Neural cell (in vitro differentiated cells): ENCODE results near the gene ADI1. TPM values are rescaled to one million over a fixed set of nuclear protein-coding genes. Genes with fewer than 3 reads are reported as not detected.

Source experiments
- H2AFZ ChIP-seq: fragments of 200-600, 300-800 bp; sonication (generic), shearing (Covaris generic); 2 replicates; pipeline ENCODE4 v1.6.0; 2014; ENCODE audit warnings: low read depth, mild to moderate bottlenecking, antibody characterized with exemption, low read length, moderate library complexity
- H3F3A ChIP-seq: fragments of 200-600 bp; shearing (Covaris generic); 2 replicates; pipeline ENCODE4 v1.6.1; 2016; ENCODE audit warnings: mild to moderate bottlenecking, moderate library complexity, mixed read lengths, antibody characterized with exemption, low read length; ENCODE audit not compliant: insufficient read depth, poor library complexity, severe bottlenecking
- H3K27ac ChIP-seq: fragments of 200-600, 300-800 bp; sonication (generic), shearing (Covaris generic); 2 replicates; pipeline ENCODE4 v1.5.1; 2014; ENCODE audit warnings: mild to moderate bottlenecking, low read length, moderate library complexity
- H3K27me3 ChIP-seq: fragments of 300-800, 200-600 bp; sonication (generic), shearing (Covaris generic); 2 replicates; pipeline ENCODE4 v1.6.0; 2014; ENCODE audit warnings: mild to moderate bottlenecking, low read depth, low read length, moderate library complexity; ENCODE audit not compliant: insufficient read depth
- H3K36me3 ChIP-seq: fragments of 300-800, 200-600 bp; sonication (generic), shearing (Covaris generic); 2 replicates; pipeline ENCODE4 v1.5.1; 2014; ENCODE audit warnings: mild to moderate bottlenecking, antibody characterized with exemption, low read length, moderate library complexity; ENCODE audit not compliant: insufficient read depth
- H3K4me2 ChIP-seq: fragments of 300-800, 200-600 bp; sonication (generic), shearing (Covaris generic); 2 replicates; pipeline ENCODE4 v1.6.0; 2014; ENCODE audit warnings: mild to moderate bottlenecking, low read length
- H3K4me3 ChIP-seq: fragments of 300-800, 200-600 bp; sonication (generic), shearing (Covaris generic); 2 replicates; pipeline ENCODE4 v1.5.1; 2014; ENCODE audit warnings: mild to moderate bottlenecking, low read length, moderate library complexity
- H3K79me2 ChIP-seq: fragments of 200-600 bp; shearing (Covaris generic); replicated peaks from 2 replicates; pipeline ENCODE4 v1.6.0; 2014; ENCODE audit warnings: mild to moderate bottlenecking, low read length, moderate library complexity; ENCODE audit not compliant: insufficient read depth
- H3K9ac ChIP-seq: fragments of 300-800, 200-600 bp; sonication (generic), shearing (Covaris generic); 2 replicates; pipeline ENCODE4 v1.6.1; 2016; ENCODE audit warnings: mild to moderate bottlenecking, low read length, mixed read lengths
- H3K9me2 ChIP-seq: fragments of 200-600 bp; shearing (Covaris generic); 2 replicates; pipeline ENCODE4 v1.6.1; 2016; ENCODE audit warnings: mild to moderate bottlenecking, low read length, mixed read lengths; ENCODE audit not compliant: insufficient read depth
- H3K9me3 ChIP-seq: fragments of 200-600, 300-800 bp; sonication (generic), shearing (Covaris generic); 2 replicates; pipeline ENCODE4 v1.6.1; 2016; ENCODE audit warnings: mild to moderate bottlenecking, mixed run types, low read length, moderate library complexity, mixed read lengths
- H4K20me1 ChIP-seq: fragments of 200-600 bp; shearing (Covaris generic); 2 replicates; pipeline ENCODE4 v1.6.1; 2016; ENCODE audit warnings: mild to moderate bottlenecking, mixed run types; ENCODE audit not compliant: insufficient read depth
- CTCF ChIP-seq: fragments of 450-650 bp; IDR thresholded peaks from 2 replicates; pipeline ENCODE4 v1.5.1; 2014; ENCODE audit warnings: antibody characterized with exemption, mild to moderate bottlenecking, moderate library complexity; ENCODE audit not compliant: poor library complexity, severe bottlenecking
- MXI1 ChIP-seq: fragments of 450-650 bp; conservative IDR thresholded peaks from 2 replicates; pipeline ENCODE4 v1.6.1; 2014; ENCODE audit warnings: antibody characterized with exemption, mild to moderate bottlenecking; ENCODE audit not compliant: poor library complexity, severe bottlenecking
- RAD21 ChIP-seq: fragments of 450-650 bp; conservative IDR thresholded peaks from 2 replicates; pipeline ENCODE4 v1.6.1; 2014; ENCODE audit warnings: antibody characterized with exemption, mild to moderate bottlenecking, moderate library complexity
- REST ChIP-seq: IDR thresholded peaks from 2 replicates; pipeline ENCODE4 v1.6.1; 2012; ENCODE audit warnings: borderline replicate concordance
- SMC3 ChIP-seq: fragments of 450-650 bp; conservative IDR thresholded peaks from 2 replicates; pipeline ENCODE4 v1.6.1; 2014; ENCODE audit warnings: antibody characterized with exemption, mild to moderate bottlenecking, moderate library complexity; ENCODE audit not compliant: poor library complexity
- TAF1 ChIP-seq: IDR thresholded peaks from 2 replicates; pipeline ENCODE4 v1.6.1; 2012; ENCODE audit warnings: low read depth
- polyA plus RNA-seq: library from polyadenylated mRNA; depleted of rRNA; stranded (reverse); fragments of >200 nt; gene quantifications from 2 replicates; pipeline ENCODE4 v1.2.3, GENCODE V29; 2014

ADI1 gene
- polyA plus RNA-seq, 1 donor from 2014 or later = 23.9 TPM

- Histone ChIP-seq H3K27ac (no peak overlapping the region), H3F3A (no peaks in the 10 kb centered on the region), H4K20me1 (no peaks in the 10 kb centered on the region), H3K9me2 (no peaks in the 10 kb centered on the region), H2AFZ (no peak overlapping the region), H3K36me3 (no peaks in the 10 kb centered on the region), H3K9me3 (no peaks in the 10 kb centered on the region), H3K27me3 (no peaks in the 10 kb centered on the region), H3K4me3 (no peak overlapping the region), H3K4me2 (no peak overlapping the region), H3K79me2 (peaks cover 17% of the 10 kb centered on the region), H3K9ac (no peak overlapping the region)
- TF ChIP-seq REST = no peak
- no peak for TF ChIP-seq RAD21
- no peak for TF ChIP-seq SMC3
These were observed 34.6 kb upstream of the ADI1 start for GRCh38 chr2:3553946-3554345.

- Histone ChIP-seq H3K36me3 (peaks cover 10% of the 10 kb centered on the region), H3K9ac (no peak overlapping the region), H4K20me1 (no peaks in the 10 kb centered on the region), H3K79me2 (no peaks in the 10 kb centered on the region), H3F3A (no peaks in the 10 kb centered on the region), H3K4me3 (no peak overlapping the region), H3K27me3 (no peaks in the 10 kb centered on the region), H3K9me3 (no peaks in the 10 kb centered on the region), H3K27ac (no peak overlapping the region), H3K9me2 (no peaks in the 10 kb centered on the region), H2AFZ (no peak overlapping the region), H3K4me2 (no peak overlapping the region)
- no peak for TF ChIP-seq REST
- no peak for TF ChIP-seq MXI1
- no peak for TF ChIP-seq TAF1
- TF ChIP-seq SMC3 = no peak
- TF ChIP-seq CTCF = no peak
These were observed 28.6 kb upstream of the ADI1 start for GRCh38 chr2:3547915-3548314.
